Motor neuron (in vitro differentiated cells): ENCODE results near the gene LPIN1. TPM values are rescaled to one million over a fixed set of nuclear protein-coding genes. Genes with fewer than 3 reads are reported as not detected.

Experiments
- ATAC-seq, 8 experiments: fragments of 200-7000 bp; cut with Tn5 transposase; replicated peaks in 6 of 8; 2 replicates each; pipeline ENCODE4 v1.8.0; 2021; ENCODE audit warnings: mild to moderate bottlenecking in 8 of 8, moderate library complexity in 8 of 8
- H3K27ac ChIP-seq, 2 donors: fragments of 250-450 bp; sonication (Bioruptor Pico); 2 replicates each; pipeline ENCODE4 v1.9.0; 2021; ENCODE audit warnings: antibody characterized with exemption in 2 of 2, mild to moderate bottlenecking in 2 of 2, moderate library complexity in 1 of 2
- H3K4me1 ChIP-seq, 2 donors: fragments of 250-450 bp; sonication (Bioruptor Pico); replicated peaks in 1 of 2; 2 replicates each; pipeline ENCODE4 v1.6.1; 2021; ENCODE audit warnings: antibody characterized with exemption in 2 of 2, mild to moderate bottlenecking in 2 of 2, moderate library complexity in 1 of 2
- H3K4me3 ChIP-seq, 5 donors: fragments of 250-450 bp; sonication (Bioruptor Pico); 2 replicates each; pipeline ENCODE4 v1.9.0; 2021; ENCODE audit warnings: antibody characterized with exemption in 5 of 5, mild to moderate bottlenecking in 5 of 5, moderate library complexity in 4 of 5
- WGBS, 10 experiments: fragments of 450-650 bp; shearing (Covaris generic); methylation state at CpG; one replicate each; pipeline ENCODE4 v1.0.0; 2022; 5-methylcytosine and 5-hydroxymethylcytosine counted together
- in situ Hi-C, 9 experiments: fragments of 400-800 bp; cut with MboI; loops; one replicate each; pipeline ENCODE4 v1.15.0; 2021; ENCODE audit warnings: low sequenced_read_pairs in 9 of 9, low pct_unique_long_range_greater_than_20kb in 2 of 9; ENCODE audit not compliant: unreplicated experiment in 9 of 9
- total RNA-seq, 8 experiments: library from RNA; unstranded; fragments of 300-600 nt; gene quantifications; 2 replicates each; pipeline versions ENCODE4 v1.2.3 to v1.2.4, GENCODE V29; 2022

Gene LPIN1
- 10 to 100 TPM; 10.1 to 54.8 (median 21.2) TPM for total RNA-seq

- H3K4me3 ChIP-seq = peak within 1 kb of the TSS; percentile 40 to 71 (median 58)
- H3K4me1 ChIP-seq = peaks cover 11 to 14% of the 10 kb centered on the region in 2 donors
- ATAC-seq = peak; percentile 62 to 89 (median 84)
- H3K27ac ChIP-seq = peak within 1 kb of the TSS; percentile 70 to 82
- WGBS, 10 experiments = 0% methylated on average over 1 of the region's 49 CpGs; no CpG with 5 or more reads in 9 of the 10 experiments
- in situ Hi-C loops = no loop called here
Measured at GRCh38 chr2:11746376-11746806, at the start of gene LPIN1. Gene LPIN1 (plus strand): TSS chr2:11746632. CDS start chr2:11765542, 18,910 bp downstream.

GRCh38 chr2:11696736-11697102 is 49.7 kb upstream of the LPIN1 start:
- Histone ChIP-seq H3K4me1 (peaks cover 10 to 17% of the 10 kb centered on the region in 2 donors), H3K4me3 (no peak overlapping the region), H3K27ac (no peak overlapping the region)
- ATAC-seq = no peak
- WGBS, 10 experiments = 53 to 90% (median 76%) methylated on average over 1 to 7 of the region's 9 CpGs; no CpG with 5 or more reads in 4 of the 10 experiments
- in situ Hi-C loops = loop anchor here in 4 of 9 experiments (10.0 to 25.0 kb wide), 3 partner anchors 88 to 241 kb away; no protein-coding TSS in a partner anchor

DNA sequence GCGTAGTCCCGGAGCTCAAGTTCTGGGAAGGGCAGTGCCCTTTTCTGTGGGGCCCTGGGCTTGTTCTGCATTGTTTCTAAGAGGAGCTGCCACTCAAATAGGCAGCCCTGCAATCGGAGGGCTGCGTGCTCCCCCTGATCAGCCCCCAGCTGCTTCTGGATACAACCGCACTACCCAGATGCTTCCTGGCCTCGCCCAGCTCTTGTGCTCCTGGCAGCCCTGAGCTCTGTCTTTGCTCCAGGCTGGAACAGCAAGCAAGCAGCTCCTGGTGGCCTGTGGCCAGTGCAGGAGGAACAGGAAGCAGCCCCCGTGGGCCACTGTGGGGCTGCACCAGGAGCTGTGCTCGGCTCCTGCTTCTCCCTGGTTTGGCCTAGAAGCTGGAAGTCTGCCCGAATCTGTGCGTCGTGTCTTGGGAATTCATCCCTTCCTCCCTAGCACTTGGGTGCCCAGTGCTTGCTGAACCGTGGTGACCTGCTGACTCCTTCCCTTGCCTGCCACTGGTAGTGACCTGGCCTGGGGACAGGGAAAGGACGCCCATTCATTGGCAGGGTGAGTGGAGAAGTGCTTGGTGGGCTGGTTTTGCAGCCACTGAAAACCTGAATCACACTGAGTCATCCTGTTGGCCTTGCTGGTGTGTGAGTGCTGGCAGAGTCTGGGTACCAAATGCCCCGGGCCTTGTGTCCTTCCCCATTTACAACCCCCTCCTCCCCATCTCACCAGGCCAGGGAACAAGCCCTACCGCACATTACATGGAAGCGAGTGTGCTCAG is 49.1 kb upstream of the LPIN1 start:
- ATAC-seq = peak; percentile 9 to 62 (median 40)
- H3K4me3 ChIP-seq = no peak overlapping the region
- 39 to 90% (median 52%) methylated on average over 2 to 8 of the region's 16 CpGs; no CpG with 5 or more reads in 5 of the 10 experiments for WGBS, 10 experiments
- H3K27ac ChIP-seq = no peak overlapping the region
- H3K4me1 ChIP-seq = peaks cover 10 to 19% of the 10 kb centered on the region in 2 donors
- in situ Hi-C loops = loop anchor here in 4 of 9 experiments (10.0 to 25.0 kb wide), 3 partner anchors 88 to 240 kb away; no protein-coding TSS in a partner anchor

DNA sequence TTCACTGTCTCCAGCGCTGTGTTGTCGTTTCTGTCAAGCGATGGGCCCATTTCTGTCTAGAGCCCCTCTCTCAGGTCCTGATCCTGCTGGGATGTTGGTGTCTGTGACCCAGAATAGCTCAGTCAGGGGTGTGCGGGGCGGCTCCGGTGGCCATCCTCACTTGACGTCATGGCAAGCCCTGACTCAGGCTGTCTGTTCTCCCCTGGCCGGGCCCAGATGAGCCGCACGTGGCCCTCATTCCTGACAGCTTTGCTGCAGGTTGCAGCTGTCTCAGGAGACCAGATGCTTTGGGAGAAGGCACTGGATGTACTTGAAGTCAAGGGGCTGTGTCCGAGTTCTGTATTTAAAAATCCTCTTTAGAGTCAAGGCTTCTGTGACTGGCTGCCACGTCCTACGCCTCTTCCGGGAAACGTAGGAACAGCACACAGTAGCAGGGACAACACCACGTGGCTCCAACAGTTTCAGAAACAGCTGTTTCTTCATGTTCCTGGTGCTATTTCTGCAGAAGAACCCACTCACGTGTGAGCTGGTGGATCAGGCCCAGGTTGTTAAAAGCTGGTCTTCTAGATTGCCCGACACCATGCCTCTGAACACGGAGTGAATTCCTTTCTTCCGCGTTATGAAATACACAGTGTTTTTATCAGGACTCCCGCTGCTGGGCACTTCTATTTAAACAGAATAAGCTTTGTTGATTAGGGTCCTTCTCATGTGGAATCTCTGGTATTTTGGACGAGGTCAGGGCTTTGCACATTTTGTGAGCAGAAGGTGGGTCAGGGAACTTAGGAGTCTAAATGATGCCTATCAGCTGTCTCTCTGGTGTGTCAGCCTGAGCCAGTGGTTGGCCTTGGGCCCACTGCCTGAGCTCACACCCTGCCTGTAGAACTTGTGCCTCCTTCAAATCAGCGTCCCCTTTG is 48.2 kb upstream of the LPIN1 start:
- WGBS, 10 experiments = 29 to 93% (median 81%) methylated on average over 2 to 13 of the region's 24 CpGs
- Histone ChIP-seq H3K4me1 (peaks cover 10 to 19% of the 10 kb centered on the region in 2 donors), H3K4me3 (no peak overlapping the region), H3K27ac (no peak overlapping the region)
- peak in 3 of 8 experiments; percentile 63 to 83 (median 76) for ATAC-seq
- in situ Hi-C loops = loop anchor here in 4 of 9 experiments (10.0 to 25.0 kb wide), 3 partner anchors 87 to 239 kb away; no protein-coding TSS in a partner anchor

GRCh38 chr2:11699686-11700670 is 46.5 kb upstream of the LPIN1 start:
- in situ Hi-C loops = loop anchor here in 4 of 9 experiments (10.0 to 25.0 kb wide), 3 partner anchors 85 to 237 kb away; no protein-coding TSS in a partner anchor
- Histone ChIP-seq H3K4me3 (no peak overlapping the region), H3K4me1 (peaks cover 10 to 19% of the 10 kb centered on the region in 2 donors), H3K27ac (no peak overlapping the region)
- 14 to 100% (median 69%) methylated on average over 1 to 6 of the region's 9 CpGs; no CpG with 5 or more reads in 1 of the 10 experiments for WGBS, 10 experiments
- peak in 4 of 8 experiments; percentile 1 to 8 (median 4) for ATAC-seq

DNA sequence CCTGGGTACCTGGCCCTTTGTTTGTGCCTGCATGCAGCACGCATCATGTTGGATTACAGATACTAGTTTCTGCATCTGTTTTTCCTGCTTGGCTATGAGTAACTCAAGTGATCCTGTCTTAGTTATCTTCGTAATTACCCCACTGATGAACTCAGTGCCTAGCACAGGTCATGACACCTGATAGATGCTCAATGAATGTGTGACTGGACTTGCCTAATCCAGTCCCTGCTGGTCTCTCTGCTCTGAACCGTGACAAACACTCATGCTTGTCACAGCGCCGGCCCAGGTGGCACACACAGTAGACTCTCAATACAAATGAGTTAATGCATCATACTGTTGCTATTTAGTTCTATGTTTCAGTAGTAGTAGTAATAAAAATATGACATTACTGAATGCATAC is 45.2 kb upstream of the LPIN1 start:
- 56 to 89% (median 75%) methylated on average over 1 to 5 of the region's 5 CpGs; no CpG with 5 or more reads in 5 of the 10 experiments for WGBS, 10 experiments
- in situ Hi-C loops = no loop called here
- ATAC-seq = peak in 5 of 8 experiments; percentile 74 to 91 (median 88)
- peak overlapping the region in 1 of 2 donors; percentile 60 for H3K27ac ChIP-seq
- H3K4me3 ChIP-seq = no peak overlapping the region
- peaks cover 10 to 19% of the 10 kb centered on the region in 2 donors for H3K4me1 ChIP-seq

- Histone ChIP-seq H3K27ac (no peak overlapping the region), H3K4me3 (no peak overlapping the region), H3K4me1 (peaks cover 10 to 19% of the 10 kb centered on the region in 2 donors)
- 70 to 100% (median 85%) methylated on average over 2 to 11 of the region's 14 CpGs; no CpG with 5 or more reads in 1 of the 10 experiments for WGBS, 10 experiments
- no peak for ATAC-seq
- in situ Hi-C loops = no loop called here
Measured at GRCh38 chr2:11701751-11702301, 44.6 kb upstream of the LPIN1 start.

DNA sequence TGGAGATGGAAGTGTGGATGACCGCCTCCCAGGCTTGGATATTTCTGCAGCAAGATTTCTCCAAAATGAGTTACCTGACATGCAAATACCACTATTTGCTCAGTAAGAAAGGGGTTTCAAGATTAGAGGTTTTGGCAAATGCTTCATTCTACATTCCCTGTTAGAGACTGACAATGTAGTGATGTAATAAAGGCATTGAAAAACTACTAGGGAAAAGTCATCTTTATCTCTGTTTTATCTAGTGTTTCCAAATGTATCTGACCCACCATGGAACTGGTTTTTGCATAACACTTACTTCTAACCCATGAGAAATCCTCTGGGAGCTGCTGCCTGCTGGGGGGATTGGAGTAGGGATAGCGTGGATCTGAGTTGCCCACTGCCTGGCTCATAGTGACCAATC is 43.5 kb upstream of the LPIN1 start:
- Histone ChIP-seq H3K4me3 (no peak overlapping the region), H3K27ac (no peak overlapping the region), H3K4me1 (peaks cover 10 to 15% of the 10 kb centered on the region in 2 donors)
- 50 to 100% (median 90%) methylated on average over 1 to 2 of the region's 2 CpGs; no CpG with 5 or more reads in 4 of the 10 experiments for WGBS, 10 experiments
- no peak for ATAC-seq
- in situ Hi-C loops = no loop called here

DNA sequence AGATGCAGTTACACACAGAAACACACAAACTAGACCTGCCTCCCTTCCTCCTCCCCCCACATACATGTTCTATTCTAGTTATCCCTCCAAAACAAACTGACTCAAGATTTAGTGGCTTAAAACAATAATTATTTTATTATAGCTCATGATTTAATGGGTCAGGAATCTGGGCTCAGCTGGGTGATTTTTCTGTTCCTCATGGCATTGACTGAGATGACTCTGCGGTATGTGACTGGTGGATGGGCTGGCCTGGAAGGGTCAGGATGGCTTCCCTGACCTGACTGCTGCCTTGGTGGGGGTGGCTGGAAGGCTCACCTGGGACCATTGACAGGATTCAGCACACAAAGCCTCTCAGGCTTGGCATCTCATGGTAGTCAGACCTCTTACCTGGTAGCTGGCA is 42.7 kb upstream of the LPIN1 start:
- no peak overlapping the region for H3K4me3 ChIP-seq
- no peak for ATAC-seq
- in situ Hi-C loops = no loop called here
- 0 to 100% (median 80%) methylated on average over 1 of the region's 1 CpG; no CpG with 5 or more reads in 7 of the 10 experiments for WGBS, 10 experiments
- peaks cover 10 to 15% of the 10 kb centered on the region in 2 donors for H3K4me1 ChIP-seq
- no peak overlapping the region for H3K27ac ChIP-seq

DNA sequence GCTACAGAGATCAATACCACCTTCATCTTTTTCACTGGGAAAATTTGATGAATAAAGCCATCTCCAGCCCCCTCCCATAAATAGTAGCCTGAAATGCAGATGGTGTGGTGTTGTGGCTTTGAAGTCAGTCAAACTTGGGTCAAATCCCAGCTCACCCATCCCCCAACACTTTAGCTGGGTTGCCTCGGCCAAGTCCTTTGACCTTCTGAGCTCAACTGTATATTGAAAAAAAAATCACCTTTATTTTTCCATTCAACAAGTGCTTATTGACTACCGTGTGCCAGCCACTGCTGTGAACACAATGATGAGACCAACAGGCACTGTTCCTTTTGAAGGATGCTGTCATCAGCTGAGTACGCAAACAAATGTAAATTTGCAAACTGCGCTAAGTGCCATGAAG is 41.4 kb upstream of the LPIN1 start:
- Histone ChIP-seq H3K4me3 (no peak overlapping the region), H3K27ac (no peak overlapping the region), H3K4me1 (peaks cover 10 to 14% of the 10 kb centered on the region in 2 donors)
- WGBS, 10 experiments = 52 to 94% (median 78%) methylated on average over 1 to 4 of the region's 4 CpGs; no CpG with 5 or more reads in 2 of the 10 experiments
- ATAC-seq = no peak
- in situ Hi-C loops = no loop called here

- no peak for ATAC-seq
- Histone ChIP-seq H3K4me1 (peaks cover 7 to 9% of the 10 kb centered on the region in 2 donors), H3K4me3 (no peak overlapping the region), H3K27ac (no peak overlapping the region)
- 72 to 100% (median 83%) methylated on average over 1 to 3 of the region's 3 CpGs; no CpG with 5 or more reads in 3 of the 10 experiments for WGBS, 10 experiments
- in situ Hi-C loops = no loop called here
Measured at GRCh38 chr2:11705711-11706110, 40.7 kb upstream of the LPIN1 start.
